DND-41 (cell line): Measurements from ENCODE around the gene KLK4.

ENCODE experiments used
- EZH2 ChIP-seq: IDR thresholded peaks from 3 replicates; pipeline ENCODE4 v1.6.1; 2012; ENCODE audit warnings: borderline replicate concordance, low read depth, mild to moderate bottlenecking, moderate library complexity, low read length, inconsistent platforms; ENCODE audit not compliant: severe bottlenecking
- TF ChIP-seq, protein P1 (sequence below): IDR thresholded peaks from 2 replicates; pipeline ENCODE4 v1.5.1; 2012; ENCODE audit warnings: borderline replicate concordance, low read length, moderate library complexity, mild to moderate bottlenecking; ENCODE audit not compliant: poor library complexity, severe bottlenecking; ENCODE audit errors: extremely low read depth

DNA sequence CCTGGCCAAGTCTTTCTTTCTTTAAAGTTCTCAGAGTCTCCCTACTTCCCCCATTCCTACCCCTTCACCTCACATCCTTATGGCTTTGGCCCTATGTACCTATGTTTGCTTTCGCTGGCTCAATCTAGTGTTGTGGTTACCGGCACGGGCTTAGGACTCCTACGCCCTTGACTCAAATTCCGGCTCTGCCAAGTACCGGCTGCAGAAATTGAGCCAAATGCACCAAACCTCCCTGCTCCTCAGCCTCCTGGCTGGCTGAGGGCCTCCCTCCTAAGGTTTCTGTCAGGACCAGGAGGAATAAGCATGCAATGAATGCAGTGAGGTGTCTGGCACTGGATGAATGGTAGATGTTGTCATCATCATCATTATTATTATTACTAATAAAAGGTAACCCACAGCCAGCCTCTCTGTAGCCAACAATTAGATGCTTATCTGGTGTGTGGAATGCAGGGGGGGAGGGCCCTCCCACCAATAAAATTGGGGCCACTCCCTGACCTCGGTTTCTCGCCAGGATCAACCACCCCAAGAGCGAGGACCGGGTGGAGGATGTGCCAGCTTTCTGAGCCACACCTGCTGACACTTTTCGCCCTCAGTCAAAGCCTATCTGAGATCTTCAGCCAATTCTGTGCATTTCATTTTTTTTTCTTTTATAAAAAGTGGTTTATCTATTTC, 21.0 kb upstream of the KLK4 start:
- TF ChIP-seq EZH2: no peak
- TF ChIP-seq, protein P1, sequence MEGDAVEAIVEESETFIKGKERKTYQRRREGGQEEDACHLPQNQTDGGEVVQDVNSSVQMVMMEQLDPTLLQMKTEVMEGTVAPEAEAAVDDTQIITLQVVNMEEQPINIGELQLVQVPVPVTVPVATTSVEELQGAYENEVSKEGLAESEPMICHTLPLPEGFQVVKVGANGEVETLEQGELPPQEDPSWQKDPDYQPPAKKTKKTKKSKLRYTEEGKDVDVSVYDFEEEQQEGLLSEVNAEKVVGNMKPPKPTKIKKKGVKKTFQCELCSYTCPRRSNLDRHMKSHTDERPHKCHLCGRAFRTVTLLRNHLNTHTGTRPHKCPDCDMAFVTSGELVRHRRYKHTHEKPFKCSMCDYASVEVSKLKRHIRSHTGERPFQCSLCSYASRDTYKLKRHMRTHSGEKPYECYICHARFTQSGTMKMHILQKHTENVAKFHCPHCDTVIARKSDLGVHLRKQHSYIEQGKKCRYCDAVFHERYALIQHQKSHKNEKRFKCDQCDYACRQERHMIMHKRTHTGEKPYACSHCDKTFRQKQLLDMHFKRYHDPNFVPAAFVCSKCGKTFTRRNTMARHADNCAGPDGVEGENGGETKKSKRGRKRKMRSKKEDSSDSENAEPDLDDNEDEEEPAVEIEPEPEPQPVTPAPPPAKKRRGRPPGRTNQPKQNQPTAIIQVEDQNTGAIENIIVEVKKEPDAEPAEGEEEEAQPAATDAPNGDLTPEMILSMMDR: no peak
